GM12801 (cell line): ENCODE data around the gene BTN3A1.

ENCODE experiments used
- CTCF ChIP-seq: IDR thresholded peaks from one replicate; pipeline ENCODE4 v1.5.1; 2011; ENCODE audit warnings: control low read depth; ENCODE audit not compliant: insufficient read length; ENCODE audit errors: extremely low read depth

Gene BTN3A1

GRCh38 chr6:26392932-26393636 is 9.0 kb upstream of the BTN3A1 start:
- TF ChIP-seq CTCF, result no peak

GRCh38 chr6:26394289-26394688 is 7.8 kb upstream of the BTN3A1 start:
- TF ChIP-seq CTCF, result no peak

GRCh38 chr6:26398555-26398954 is 3.5 kb upstream of the BTN3A1 start:
- no peak for TF ChIP-seq CTCF

DNA sequence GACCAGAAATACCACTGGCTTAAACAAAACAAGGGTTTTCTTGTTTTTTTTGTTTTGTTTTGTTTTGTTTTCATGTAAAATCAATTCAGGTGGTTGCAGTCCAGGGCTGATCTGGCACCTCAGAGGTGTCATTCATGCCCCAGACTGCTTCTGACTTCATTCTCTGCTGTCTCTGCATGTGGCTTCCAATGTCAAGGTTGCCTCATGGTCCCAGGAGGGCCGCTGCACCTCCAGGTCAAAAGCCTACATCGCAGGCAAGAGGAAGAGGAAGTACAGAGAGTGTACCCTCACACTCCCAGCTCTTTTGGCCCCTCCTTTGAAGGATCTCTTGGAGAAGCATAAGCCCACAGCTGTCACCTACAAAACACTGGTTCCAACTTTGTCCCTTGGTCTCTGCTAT is 1.4 kb upstream of the BTN3A1 start:
- no peak for TF ChIP-seq CTCF

DNA sequence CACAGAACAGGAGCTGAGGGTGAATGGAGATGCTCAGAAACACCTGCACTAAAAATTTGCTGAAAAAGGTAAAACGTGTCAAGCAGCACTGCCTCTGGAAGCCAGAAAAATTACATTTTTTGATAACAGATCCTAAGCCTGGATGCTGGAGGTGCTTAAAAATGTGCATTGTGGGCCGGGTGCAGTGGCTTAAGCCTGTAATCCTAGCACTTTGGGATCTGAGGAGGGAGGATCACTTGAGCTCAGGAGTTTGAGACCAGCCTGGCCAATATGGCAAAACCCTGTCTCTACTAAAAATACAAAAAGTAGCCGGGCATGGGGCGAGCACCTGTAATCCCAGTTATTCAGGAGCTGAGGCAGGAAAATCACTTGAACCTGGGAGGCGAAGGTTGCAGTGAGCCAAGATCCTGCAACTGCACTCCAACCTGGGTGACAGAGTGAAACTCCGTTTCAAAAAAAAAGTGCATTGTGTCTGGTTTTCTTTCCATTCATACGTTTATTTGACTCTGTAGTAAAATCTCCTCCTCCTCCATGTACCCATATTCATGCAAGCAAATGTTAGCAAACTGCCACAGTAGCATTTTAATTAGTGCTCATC is 587 bp upstream of the BTN3A1 start:
- TF ChIP-seq CTCF, result no peak

- TF ChIP-seq CTCF, result no peak
Observed at GRCh38 chr6:26403893-26404292, 1.8 kb downstream of the BTN3A1 start.

GRCh38 chr6:26404546-26404945 is 2.5 kb downstream of the BTN3A1 start:
- TF ChIP-seq CTCF, result no peak
